Astrocyte of the spinal cord (primary cell): ENCODE results near the gene FRYL.
A peak's percentile ranks its signal among the peaks of the same experiment; 100 is the strongest.
"Not testable (repeated sequence)": the region's sequence is repeated elsewhere in the genome, so short reads cannot be mapped to it uniquely, and the experiment has no call there.

Experiments
- DNase-seq: peaks from one replicate; pipeline ENCODE4 v3.0.0; 2011; ENCODE audit warnings: low read depth, low spot score
- H3K4me3 ChIP-seq: 2 replicates; pipeline ENCODE4 v1.5.1; 2011; ENCODE audit warnings: low read depth, mild to moderate bottlenecking, low read length, moderate library complexity
- in situ Hi-C: cut with HindIII; loops from 2 replicates; pipeline ENCODE4 v1.10.0; 2017; ENCODE audit warnings: low sequenced_read_pairs
- TF ChIP-seq, protein P1 (sequence below): IDR thresholded peaks from 2 replicates; pipeline ENCODE4 v1.5.1; 2012; ENCODE audit warnings: low read depth, mild to moderate bottlenecking, low read length, inconsistent platforms

FRYL gene

DNA sequence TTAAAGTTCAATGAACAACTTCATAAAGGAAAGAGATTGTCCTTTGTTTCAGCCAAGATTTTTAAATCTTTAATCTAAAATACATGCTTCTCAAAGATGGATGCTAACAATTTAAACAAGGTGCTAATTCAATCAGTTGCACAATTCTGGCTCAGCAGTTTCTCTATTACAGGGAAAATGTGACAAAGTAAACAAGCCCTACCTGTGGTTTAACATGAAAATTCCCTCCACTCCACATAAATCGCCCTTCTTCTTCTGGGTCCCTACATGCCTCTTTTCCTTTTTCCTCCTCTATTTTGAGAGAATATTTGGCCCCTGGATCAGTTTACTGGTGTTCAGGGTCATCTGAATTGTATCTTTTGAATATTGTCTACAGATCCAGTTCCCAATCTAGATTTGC is 80.6 kb downstream of the FRYL start:
- TF ChIP-seq, protein P1, sequence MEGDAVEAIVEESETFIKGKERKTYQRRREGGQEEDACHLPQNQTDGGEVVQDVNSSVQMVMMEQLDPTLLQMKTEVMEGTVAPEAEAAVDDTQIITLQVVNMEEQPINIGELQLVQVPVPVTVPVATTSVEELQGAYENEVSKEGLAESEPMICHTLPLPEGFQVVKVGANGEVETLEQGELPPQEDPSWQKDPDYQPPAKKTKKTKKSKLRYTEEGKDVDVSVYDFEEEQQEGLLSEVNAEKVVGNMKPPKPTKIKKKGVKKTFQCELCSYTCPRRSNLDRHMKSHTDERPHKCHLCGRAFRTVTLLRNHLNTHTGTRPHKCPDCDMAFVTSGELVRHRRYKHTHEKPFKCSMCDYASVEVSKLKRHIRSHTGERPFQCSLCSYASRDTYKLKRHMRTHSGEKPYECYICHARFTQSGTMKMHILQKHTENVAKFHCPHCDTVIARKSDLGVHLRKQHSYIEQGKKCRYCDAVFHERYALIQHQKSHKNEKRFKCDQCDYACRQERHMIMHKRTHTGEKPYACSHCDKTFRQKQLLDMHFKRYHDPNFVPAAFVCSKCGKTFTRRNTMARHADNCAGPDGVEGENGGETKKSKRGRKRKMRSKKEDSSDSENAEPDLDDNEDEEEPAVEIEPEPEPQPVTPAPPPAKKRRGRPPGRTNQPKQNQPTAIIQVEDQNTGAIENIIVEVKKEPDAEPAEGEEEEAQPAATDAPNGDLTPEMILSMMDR = no peak
- DNase-seq = no peak
- in situ Hi-C loops = no loop called here
- peak overlapping the region; percentile 24 for H3K4me3 ChIP-seq

DNA sequence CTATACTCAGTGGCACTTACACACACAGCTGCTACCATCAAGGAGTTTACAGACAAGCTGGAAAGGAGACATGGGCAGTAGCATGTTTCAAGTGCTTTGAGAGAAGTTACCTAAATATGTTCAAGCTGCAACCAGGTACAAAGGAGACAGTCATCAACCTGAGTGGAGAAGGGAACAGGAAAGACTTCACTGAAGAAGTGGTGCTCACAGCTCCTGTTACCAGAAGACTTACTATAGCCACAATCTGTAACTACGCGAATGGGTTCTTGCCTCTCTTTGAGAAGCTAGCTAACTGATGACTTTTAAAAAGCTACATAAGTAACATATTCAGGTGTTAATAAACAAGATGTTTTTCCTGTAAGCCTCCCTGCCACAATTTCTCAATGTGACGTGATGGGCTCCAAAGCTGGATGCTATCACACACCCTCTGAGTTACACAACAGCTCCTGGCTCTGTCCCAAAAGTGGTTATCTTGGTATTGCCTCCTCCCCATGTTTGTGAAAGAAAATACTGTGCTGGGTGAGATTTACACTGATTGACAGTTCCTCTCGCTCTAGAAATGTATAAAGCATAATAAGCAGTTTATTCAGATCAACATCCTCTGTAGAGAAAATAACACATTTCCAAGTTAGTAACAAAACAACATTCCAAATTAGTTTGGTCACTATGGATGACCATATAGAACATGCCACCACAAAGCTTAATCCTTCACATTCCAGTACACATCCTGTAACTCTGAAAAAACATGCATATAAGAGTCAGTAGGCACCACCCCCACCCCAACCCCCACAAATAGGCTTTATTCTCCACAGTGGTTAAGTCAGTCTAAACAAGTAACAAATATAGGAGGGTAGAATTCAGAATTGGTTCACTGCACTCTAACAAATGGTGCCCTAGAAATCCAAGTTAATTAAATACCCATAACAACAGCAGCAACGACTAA is 81.8 kb downstream of the FRYL start:
- in situ Hi-C loops = no loop called here
- TF ChIP-seq, protein P1 = no peak
- no peak overlapping the region for H3K4me3 ChIP-seq
- DNase-seq = peak; percentile 82

DNA sequence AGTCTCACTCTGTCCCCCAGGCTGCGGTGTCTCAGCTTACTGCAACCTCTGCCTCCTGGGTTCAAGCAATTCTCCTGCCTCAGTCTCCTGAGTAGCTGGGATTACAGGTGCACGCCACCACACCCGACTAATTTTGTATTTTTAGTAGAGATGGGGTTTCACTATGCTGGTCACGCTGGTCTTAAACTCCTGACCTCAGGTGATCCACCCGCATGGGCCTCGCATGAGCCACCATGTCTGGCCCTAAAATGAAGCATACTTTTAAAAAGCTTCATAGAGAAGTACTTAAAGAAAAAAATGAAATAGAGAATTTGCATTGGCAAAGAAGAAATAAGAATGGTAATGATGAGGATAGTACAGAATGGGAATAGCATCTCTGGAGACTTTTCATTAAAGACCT is 82.6 kb downstream of the FRYL start:
- H3K4me3 ChIP-seq, in situ Hi-C loops, DNase-seq: not testable (repeated sequence)

DNA sequence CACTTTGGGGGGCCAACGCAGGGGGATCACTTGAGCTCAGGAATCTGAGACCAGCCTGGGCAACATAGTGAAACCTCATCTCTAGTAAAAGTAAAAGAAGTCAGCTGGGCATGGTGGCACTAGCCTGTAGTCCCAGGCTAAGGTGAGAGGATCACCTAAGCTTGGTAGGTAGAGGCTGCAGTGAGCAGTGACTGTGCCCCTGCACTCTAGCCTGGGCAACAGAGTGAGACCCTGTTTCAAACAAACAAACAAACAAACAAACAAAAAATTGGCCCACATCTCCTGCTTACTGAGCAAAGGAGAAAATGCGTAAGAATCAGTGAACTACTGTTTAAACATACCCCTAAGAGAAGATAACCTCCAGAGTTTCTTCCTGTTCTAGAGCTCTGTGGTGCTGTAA is 85.3 kb downstream of the FRYL start:
- in situ Hi-C loops = no loop called here
- TF ChIP-seq, protein P1 = no peak
- H3K4me3 ChIP-seq = no peak overlapping the region
- DNase-seq = no peak

DNA sequence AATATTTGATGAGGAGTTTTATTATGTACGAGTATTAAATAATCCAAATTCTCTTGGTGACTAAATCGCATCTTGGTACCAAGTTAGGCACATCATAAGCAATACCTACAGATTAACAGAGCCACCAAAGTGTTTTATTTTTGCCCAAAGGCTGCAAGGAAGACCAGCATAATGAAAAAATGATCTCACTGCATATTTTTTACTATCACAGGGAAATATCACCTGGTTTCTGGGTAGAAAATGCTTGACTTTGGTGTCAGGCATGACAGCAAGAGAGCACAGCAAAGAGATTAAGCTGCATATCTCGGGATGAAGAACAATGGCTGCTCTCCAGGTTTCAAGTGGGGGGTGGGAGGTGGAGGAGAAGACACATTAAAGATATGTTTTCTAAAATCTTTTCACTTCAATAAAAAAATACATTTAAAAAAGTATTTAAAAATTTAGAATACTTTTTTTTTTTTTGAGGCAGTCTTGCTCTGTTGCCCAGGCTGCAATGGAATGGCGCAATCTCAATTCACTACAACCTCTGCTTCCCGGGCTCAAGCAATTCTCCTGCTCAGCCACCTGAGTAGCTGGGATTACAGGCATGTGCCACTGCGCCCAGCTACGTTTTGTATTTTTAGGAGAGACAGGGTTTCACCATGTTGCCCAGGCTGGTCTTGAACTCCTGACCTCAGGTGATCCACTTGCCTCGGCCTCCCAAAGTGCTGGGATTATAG is 86.1 kb downstream of the FRYL start:
- TF ChIP-seq, protein P1 = no peak
- in situ Hi-C loops = no loop called here
- H3K4me3 ChIP-seq = no peak overlapping the region
- DNase-seq = no peak

DNA sequence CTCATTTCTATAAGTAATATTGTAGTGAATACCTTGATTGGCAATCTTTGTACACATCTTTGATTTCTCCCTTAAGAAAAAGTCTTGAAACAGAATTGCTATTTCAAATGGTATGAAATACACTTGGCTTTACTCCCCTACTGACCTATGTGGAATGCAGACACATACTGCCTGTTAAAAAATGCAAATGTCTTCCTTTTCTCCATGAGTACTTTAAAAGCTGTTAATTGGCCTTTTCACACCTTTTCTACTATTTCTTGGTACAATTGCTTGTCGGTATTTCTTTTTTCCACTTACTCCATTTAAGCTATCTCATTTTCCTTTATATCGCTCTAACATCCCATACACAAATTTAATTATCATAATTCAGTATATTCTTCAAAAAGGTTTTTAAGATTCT is 87.2 kb downstream of the FRYL start:
- H3K4me3 ChIP-seq = no peak overlapping the region
- TF ChIP-seq, protein P1 = no peak
- in situ Hi-C loops = no loop called here
- DNase-seq = no peak

DNA sequence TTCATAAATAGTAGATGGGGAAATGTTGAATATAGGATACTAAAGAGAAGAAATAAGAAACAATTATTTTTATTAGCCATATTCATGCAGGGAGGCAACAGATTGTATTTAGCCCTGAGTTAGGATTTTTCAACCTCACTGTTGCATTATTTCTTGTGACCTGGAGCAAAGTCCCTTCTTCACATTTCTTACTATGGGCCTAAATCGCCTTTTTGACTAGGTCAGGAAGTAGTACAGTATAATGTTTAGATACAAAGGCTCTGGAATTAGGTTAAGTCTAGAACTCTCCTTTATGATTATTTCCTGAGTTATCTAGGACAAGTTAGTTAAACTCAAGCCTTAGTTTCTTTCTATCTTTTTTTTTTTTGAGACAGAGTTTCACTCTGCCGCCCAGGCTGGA is 88.0 kb downstream of the FRYL start:
- TF ChIP-seq, protein P1 = no peak
- DNase-seq = no peak
- H3K4me3 ChIP-seq = no peak overlapping the region
- in situ Hi-C loops = no loop called here
